ENCODE measurements around the gene MKNK1. TPM values are rescaled to one million over a fixed set of nuclear protein-coding genes. Genes with fewer than 3 reads are reported as not detected.

MKNK1 gene
- polyA plus RNA-seq, result 45.1 to 59.9 TPM (median 55.7 TPM) in 3 replicates
- 28.2 TPM for polyA plus RNA-seq (2011; ENCODE audit: low read depth)
- 43.1 and 43.5 TPM in 2 replicates for polyA plus RNA-seq (2011; cell fraction: cytosol; rRNA removed)
- 203 and 210 TPM in 2 replicates for polyA plus RNA-seq (2011; cell fraction: nucleus; rRNA removed)
- polyA plus RNA-seq (2012; ENCODE audit: low replicate concordance), result 25.6 and 43.8 TPM in 2 replicates
- polyA minus RNA-seq, result 42.2 to 74.8 TPM (median 56.8 TPM) in 3 replicates
- polyA minus RNA-seq (2011; cell fraction: cytosol; rRNA and poly(A)+ RNA removed), result 24.7 TPM
- polyA minus RNA-seq (2011; cell fraction: nucleus; rRNA and poly(A)+ RNA removed), result 43.5 and 69.2 TPM in 2 replicates

DNA sequence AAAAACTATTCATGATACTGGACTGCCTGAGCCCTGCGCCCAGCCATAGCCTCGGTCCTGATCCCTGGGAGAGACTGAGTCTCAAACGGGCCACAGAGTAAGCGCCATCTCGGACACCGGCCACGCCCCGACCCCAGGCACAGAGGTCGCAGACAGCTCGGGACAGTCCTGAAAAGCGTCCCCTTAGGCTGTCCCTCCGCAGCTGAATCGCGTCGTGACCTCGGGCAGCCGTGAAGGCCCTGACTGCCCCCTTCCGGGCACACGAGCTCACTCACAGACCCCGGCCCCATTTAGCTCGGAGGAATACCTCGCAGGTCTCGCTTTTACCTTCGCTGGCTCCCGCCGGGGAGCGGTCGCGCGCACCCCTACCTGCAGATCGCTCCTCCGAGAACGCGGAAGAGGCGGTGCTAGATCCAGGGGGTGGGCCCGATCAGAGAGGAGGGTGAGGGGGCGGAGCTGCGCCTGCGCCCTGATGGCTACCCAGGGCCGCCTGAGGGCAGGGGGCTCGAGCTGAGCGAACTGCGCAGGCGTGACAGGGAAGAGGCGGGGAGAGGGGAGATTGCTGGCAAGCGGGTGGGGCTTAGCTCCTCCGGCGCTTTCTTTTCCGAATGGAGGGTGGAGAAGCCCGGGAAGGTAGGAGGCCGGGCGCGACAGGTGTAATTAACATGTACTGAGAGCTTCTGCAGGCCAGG is at the start of gene MKNK1:
MKNK1 (minus strand) TSS at position 411 of the 692 bp plus-strand sequence. CDS start 20,941 bp downstream, outside the sequence.
- Histone ChIP-seq H2AFZ (ENCODE audit: control insufficient read depth, low read length) (peak within 1 kb of the TSS; percentile 80), H3K79me2 (ENCODE audit: control insufficient read depth, insufficient read depth, low read length) (peaks cover 32% of the 10 kb centered on the region), H3K9me1 (ENCODE audit: control insufficient read depth, extremely low read depth, insufficient read depth, low read length) (no peaks in the 10 kb centered on the region), H3K4me3 (ENCODE audit: control insufficient read depth in 2 of 3, extremely low read depth in 1 of 3, insufficient read depth in 2 of 3, low read depth in 1 of 3, low read length in 3 of 3) (peak within 1 kb of the TSS; percentile 80 to 95 (median 86)), H3K9me3 (ENCODE audit: control insufficient read depth, low read depth, low read length) (no peaks in the 10 kb centered on the region), H3K36me3 (ENCODE audit: control insufficient read depth in 2 of 2, extremely low read depth in 1 of 2, insufficient read depth in 2 of 2, low read length in 2 of 2) (peaks cover 13% of the 10 kb centered on the region in 2 experiments), H4K20me1 (ENCODE audit: control insufficient read depth, extremely low read depth, insufficient read depth, low read length) (no peaks in the 10 kb centered on the region), H3K27ac (ENCODE audit: control insufficient read depth, insufficient read depth, low read length) (peak within 1 kb of the TSS; percentile 49), H3K9ac (ENCODE audit: control insufficient read depth, extremely low read depth, insufficient read depth, low read length) (peak within 1 kb of the TSS; percentile 87), H3K4me2 (ENCODE audit: control insufficient read depth, extremely low read depth, insufficient read depth, low read depth, low read length) (peak within 1 kb of the TSS; percentile 88), H3K4me1 (ENCODE audit: control insufficient read depth, extremely low read depth, insufficient read depth, low read length) (peaks cover 40% of the 10 kb centered on the region), H3K27me3 (ENCODE audit: control insufficient read depth, extremely low read depth, insufficient read depth, low read length) (no peaks in the 10 kb centered on the region)
- dilution Hi-C loops (cut with MboI; ENCODE audit: extremely low pct_ligation_motif_present, low sequenced_read_pairs), result no loop called here
- peak in 1 of 3 experiments; percentile 3 for TF ChIP-seq CTCF (optimal IDR thresholded peaks at IDR 0.05 in 1 of 3, IDR thresholded peaks at IDR 0.05 in 1 of 3, conservative IDR thresholded peaks at IDR 0.05 in 1 of 3; ENCODE audit: extremely low read depth in 1 of 3, insufficient read depth in 2 of 3, low read length in 3 of 3)
- TF ChIP-seq EZH2 (IDR thresholded peaks at IDR 0.05; ENCODE audit: low read length), result no peak
- FAIRE-seq, result peak; percentile 77
- DNase-seq (ENCODE audit: low read depth, low spot score), result peak; percentile 80

DNA sequence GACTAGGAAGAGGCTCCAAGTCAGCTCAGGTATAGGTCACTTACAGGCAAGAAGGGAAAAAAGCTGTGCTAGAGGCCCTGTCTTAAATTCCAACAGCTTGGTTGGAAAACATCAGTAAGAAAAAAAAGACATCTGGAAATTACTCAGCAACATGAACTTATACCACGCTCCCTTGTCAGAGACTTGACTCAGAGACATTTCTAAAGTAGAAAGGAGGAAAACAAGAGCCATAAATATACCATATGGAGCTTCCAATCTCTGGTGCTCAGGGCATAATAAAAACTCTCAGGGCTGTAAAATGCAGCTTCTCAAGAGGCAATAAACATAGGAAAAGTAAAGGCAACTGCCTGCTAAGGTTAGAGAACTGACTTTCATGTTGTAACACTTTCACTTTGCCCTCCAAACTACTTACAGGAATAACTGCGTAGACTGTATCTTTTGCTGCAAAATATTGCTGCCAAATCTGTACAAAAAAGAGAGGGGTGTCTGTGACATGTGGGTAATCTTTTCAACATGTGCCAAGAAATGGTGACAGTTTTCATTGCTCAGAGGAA is 49.4 kb upstream of the MKNK1 start:
- no peaks in the 10 kb centered on the region for H3K4me1 ChIP-seq (ENCODE audit: control insufficient read depth, extremely low read depth, insufficient read depth, low read length)
- H4K20me1 ChIP-seq (ENCODE audit: control insufficient read depth, extremely low read depth, insufficient read depth, low read length), result no peaks in the 10 kb centered on the region
- no peak overlapping the region for H3K4me2 ChIP-seq (ENCODE audit: control insufficient read depth, extremely low read depth, insufficient read depth, low read depth, low read length)
- dilution Hi-C loops (cut with MboI; ENCODE audit: extremely low pct_ligation_motif_present, low sequenced_read_pairs), result no loop called here
- peaks cover 10 to 14% of the 10 kb centered on the region in 2 experiments for H3K36me3 ChIP-seq (ENCODE audit: control insufficient read depth in 2 of 2, extremely low read depth in 1 of 2, insufficient read depth in 2 of 2, low read length in 2 of 2)
- no peaks in the 10 kb centered on the region for H3K79me2 ChIP-seq (ENCODE audit: control insufficient read depth, insufficient read depth, low read length)
- no peak for FAIRE-seq
- H3K27me3 ChIP-seq (ENCODE audit: control insufficient read depth, extremely low read depth, insufficient read depth, low read length), result no peaks in the 10 kb centered on the region
- no peak overlapping the region for H2AFZ ChIP-seq (ENCODE audit: control insufficient read depth, low read length)
- H3K9me1 ChIP-seq (ENCODE audit: control insufficient read depth, extremely low read depth, insufficient read depth, low read length), result no peaks in the 10 kb centered on the region
- no peak overlapping the region for H3K9ac ChIP-seq (ENCODE audit: control insufficient read depth, extremely low read depth, insufficient read depth, low read length)
- no peak for DNase-seq (ENCODE audit: low read depth, low spot score)
- TF ChIP-seq CTCF (optimal IDR thresholded peaks at IDR 0.05 in 1 of 3, IDR thresholded peaks at IDR 0.05 in 1 of 3, conservative IDR thresholded peaks at IDR 0.05 in 1 of 3; ENCODE audit: extremely low read depth in 1 of 3, insufficient read depth in 2 of 3, low read length in 3 of 3), result no peak
- TF ChIP-seq EZH2 (IDR thresholded peaks at IDR 0.05; ENCODE audit: low read length), result no peak
- no peak overlapping the region for H3K4me3 ChIP-seq (ENCODE audit: control insufficient read depth in 2 of 3, extremely low read depth in 1 of 3, insufficient read depth in 2 of 3, low read depth in 1 of 3, low read length in 3 of 3)
- no peak overlapping the region for H3K27ac ChIP-seq (ENCODE audit: control insufficient read depth, insufficient read depth, low read length)
- no peaks in the 10 kb centered on the region for H3K9me3 ChIP-seq (ENCODE audit: control insufficient read depth, low read depth, low read length)
